K562 (cell line): ENCODE results near the gene B9D2.

Experiments used
- ARID3A ChIP-seq: IDR thresholded peaks from 2 replicates; pipeline ENCODE4 v1.6.1; 2012; ENCODE audit warnings: low read depth, low read length, improper control_type of control experiment, borderline replicate concordance
- ATF7 ChIP-seq: fragments of 450-650 bp; IDR thresholded peaks from 2 replicates; pipeline ENCODE4 v1.7.1; 2014; ENCODE audit warnings: mild to moderate bottlenecking, moderate library complexity
- EGR1 ChIP-seq: fragments of 450-650 bp; conservative IDR thresholded peaks from 2 replicates; pipeline ENCODE4 v1.6.1; 2017; ENCODE audit warnings: mild to moderate bottlenecking
- ESRRA ChIP-seq: fragments of 450-650 bp; IDR thresholded peaks from 2 replicates; pipeline ENCODE4 v1.6.1; 2014; ENCODE audit warnings: low read depth, mild to moderate bottlenecking, moderate library complexity, borderline replicate concordance
- FOS ChIP-seq: IDR thresholded peaks from 3 replicates; pipeline ENCODE4 v1.6.1; 2011; ENCODE audit not compliant: insufficient read length; ENCODE audit errors: extremely low read depth
- FOXK2 ChIP-seq, 2 experiments: fragments of 450-650 bp; IDR thresholded peaks in 1 of 2; conservative IDR thresholded peaks in 1 of 2; 2 replicates each; pipeline ENCODE4 v1.6.1; 2016; ENCODE audit warnings: low read depth in 2 of 2, mild to moderate bottlenecking in 1 of 2
- JUND ChIP-seq, 2 experiments: IDR thresholded peaks; 2 replicates in 1 of 2; 3 replicates in 1 of 2; pipeline ENCODE4 v1.6.1; 2011; ENCODE audit warnings: borderline replicate concordance in 2 of 2, low read depth in 2 of 2, low read length in 2 of 2, improper control_type of control experiment in 1 of 2, missing biosample characterization in 1 of 2, missing genetic modification characterization in 1 of 2, missing genetic modification reagents in 1 of 2
- POLR2A ChIP-seq: fragments of 450-650 bp; conservative IDR thresholded peaks from 2 replicates; pipeline ENCODE4 v1.6.1; 2016
- TARDBP ChIP-seq: fragments of 450-650 bp; IDR thresholded peaks from 2 replicates; pipeline ENCODE4 v1.6.1; 2016
- TBP ChIP-seq: optimal IDR thresholded peaks from 2 replicates; pipeline ENCODE3; 2011; ENCODE audit warnings: low read depth, low read length, improper control_type of control experiment
- ZBTB40 ChIP-seq, 2 experiments: fragments of 450-650 bp in 1 of 2; sonication (generic) in 1 of 2; formaldehyde crosslinking in 1 of 2; IDR thresholded peaks; 2 replicates each; pipeline versions ENCODE4 v1.7.1 to v1.9.0; 2016 to 2022; ENCODE audit warnings: inconsistent platforms in 1 of 2, mild to moderate bottlenecking in 1 of 2, missing genetic modification reagents in 1 of 2
- ZNF140 ChIP-seq: fragments of 250-450 bp; sonication (Bioruptor Pico); IDR thresholded peaks from 2 replicates; pipeline ENCODE4 v1.8.0; 2021; ENCODE audit warnings: moderate library complexity, mild to moderate bottlenecking, inconsistent platforms
- ZNF24 ChIP-seq: fragments of 450-650 bp; IDR thresholded peaks from 2 replicates; pipeline ENCODE4 v1.6.1; 2016
- TF ChIP-seq, protein P1 (sequence below): sonication (generic); formaldehyde crosslinking; IDR thresholded peaks from 2 replicates; pipeline ENCODE4 v1.8.0; 2023; ENCODE audit warnings: mild to moderate bottlenecking, missing genetic modification reagents

GRCh38 chr19:41328157-41328841 lies 35.6 kb downstream of the B9D2 start:
- TF ChIP-seq ARID3A (no peak), FOS (no peak), ZNF24 (no peak), TARDBP (no peak), JUND (IDR thresholded peaks at IDR 0.05; ENCODE audit: borderline replicate concordance, low read depth, low read length) (no peak), JUND (tag; IDR thresholded peaks at IDR 0.05; ENCODE audit: borderline replicate concordance, low read depth, low read length) (no peak), FOXK2 (conservative IDR thresholded peaks at IDR 0.05 in 1 of 2, IDR thresholded peaks at IDR 0.05 in 1 of 2; ENCODE audit: low read depth in 2 of 2) (no peak), POLR2A (peak; percentile 34; the same call in 1 of the 2 replicates), EGR1 (no peak), TBP (no peak), ATF7 (no peak), ZBTB40 (IDR thresholded peaks at IDR 0.05) (no peak), ZBTB40 (CRISPR knock-in tag; IDR thresholded peaks at IDR 0.05) (no peak), ESRRA (no peak), ZNF140 (no peak)
- TF ChIP-seq, protein P1, sequence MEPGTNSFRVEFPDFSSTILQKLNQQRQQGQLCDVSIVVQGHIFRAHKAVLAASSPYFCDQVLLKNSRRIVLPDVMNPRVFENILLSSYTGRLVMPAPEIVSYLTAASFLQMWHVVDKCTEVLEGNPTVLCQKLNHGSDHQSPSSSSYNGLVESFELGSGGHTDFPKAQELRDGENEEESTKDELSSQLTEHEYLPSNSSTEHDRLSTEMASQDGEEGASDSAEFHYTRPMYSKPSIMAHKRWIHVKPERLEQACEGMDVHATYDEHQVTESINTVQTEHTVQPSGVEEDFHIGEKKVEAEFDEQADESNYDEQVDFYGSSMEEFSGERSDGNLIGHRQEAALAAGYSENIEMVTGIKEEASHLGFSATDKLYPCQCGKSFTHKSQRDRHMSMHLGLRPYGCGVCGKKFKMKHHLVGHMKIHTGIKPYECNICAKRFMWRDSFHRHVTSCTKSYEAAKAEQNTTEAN, result no peak
